RPMI8226 (cell line): ENCODE results near the gene ARSA.
A peak's percentile ranks its signal among the peaks of the same experiment; 100 is the strongest.

Experiments
- DNase-seq: peaks from one replicate; pipeline ENCODE4 v3.0.0-alpha.2; 2015

Gene ARSA

DNA sequence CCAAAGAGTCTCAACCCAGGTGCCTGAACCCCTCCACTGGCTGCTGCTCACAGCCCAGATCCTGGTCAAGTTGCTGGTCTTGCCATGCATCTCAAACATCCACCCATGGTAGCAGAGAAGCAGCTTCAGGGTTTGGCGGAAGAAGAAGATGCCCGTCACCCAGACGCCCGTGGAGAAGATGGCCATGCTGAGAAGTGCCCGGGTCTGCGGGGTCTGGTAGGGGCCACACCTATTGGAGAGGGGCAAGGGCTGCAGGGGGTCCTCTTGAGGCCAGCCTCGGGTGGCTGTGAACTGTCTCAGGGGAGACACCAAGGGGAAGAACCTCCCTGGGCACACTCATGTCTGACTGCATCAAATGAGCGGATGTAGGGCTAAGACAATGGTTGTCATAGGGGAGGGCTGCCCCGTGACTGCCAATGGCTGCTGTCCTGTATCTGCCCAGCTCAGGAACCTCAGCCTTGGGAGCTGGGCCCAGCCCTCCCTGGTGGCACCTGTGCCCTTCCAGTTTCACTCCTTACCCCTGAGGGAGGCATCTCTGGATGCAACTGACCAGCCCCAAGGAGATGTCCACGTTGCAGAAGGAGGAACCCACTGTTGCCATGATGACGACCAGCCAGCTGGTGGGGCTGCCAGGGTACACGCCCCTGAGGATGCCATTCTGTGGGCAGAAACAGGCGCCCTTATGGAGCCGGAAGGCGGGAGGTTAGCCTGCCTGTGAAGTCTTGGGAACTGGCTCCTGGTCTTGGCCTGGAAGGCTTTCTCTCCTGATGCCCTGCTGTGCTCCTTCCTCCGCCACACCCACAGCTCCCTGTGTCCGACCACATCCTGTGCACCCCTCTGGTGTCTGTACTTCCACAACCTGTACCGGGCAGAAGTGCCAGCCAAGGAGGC, 50.9 kb downstream of the ARSA start:
- DNase-seq: no peak

DNA sequence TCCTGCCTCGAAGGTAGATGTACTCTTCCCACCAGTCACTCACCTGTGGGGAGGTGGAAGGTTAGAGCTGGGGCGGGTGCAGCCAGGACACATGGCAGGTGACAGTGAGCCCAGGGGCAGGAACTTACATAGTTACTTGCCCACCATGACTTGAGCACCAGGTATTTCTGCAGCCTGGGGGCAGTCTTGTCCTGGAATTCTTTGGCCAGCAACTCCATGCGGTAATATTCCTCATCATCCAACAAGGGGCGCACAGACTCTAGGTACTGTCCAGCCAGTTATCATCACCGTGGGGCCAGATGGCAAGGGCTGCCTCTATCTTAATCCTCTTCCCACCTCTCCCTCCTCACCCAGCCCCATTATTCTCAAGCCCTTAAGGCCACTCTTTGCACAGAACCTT, 51.9 kb downstream of the ARSA start:
- DNase-seq: peak; percentile 36

DNA sequence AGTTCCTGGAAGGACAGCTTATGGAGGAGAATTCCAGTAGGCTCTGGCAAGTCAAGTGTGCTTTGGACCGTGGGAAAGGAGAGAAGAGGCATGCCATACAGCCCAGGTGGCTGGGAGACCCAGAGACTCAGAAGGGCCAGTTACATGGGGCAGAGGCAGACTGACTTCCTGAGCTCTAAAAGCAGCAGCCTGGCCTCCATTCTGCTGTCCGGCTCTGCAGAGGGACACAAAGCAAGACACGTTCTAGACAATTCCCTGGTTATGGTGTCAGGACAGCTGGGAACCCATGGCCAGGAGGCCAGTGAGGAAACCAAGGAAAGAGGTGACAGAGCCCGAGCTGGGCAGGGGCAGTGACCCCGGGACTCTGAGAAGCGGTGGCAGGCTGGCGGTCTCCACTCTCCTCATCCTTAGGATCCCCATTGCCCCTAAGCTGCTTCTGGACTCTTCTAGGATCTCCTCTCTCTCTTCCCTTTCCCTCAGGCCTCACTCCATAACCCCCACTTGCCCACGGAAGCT, 52.5 kb downstream of the ARSA start:
- DNase-seq: no peak
